HAP-1 (cell line): Measurements from ENCODE around the gene SAT2.
"Not testable (repeated sequence)": the region's sequence is repeated elsewhere in the genome, so short reads cannot be mapped to it uniquely, and the experiment has no call there.

Source experiments
- DNase-seq, 2 experiments: peaks; one replicate each; pipeline ENCODE4 v3.0.0-alpha.2; 2016 to 2020; ENCODE audit warnings: low spot score in 2 of 2
- H3K27me3 ChIP-seq: fragments of 250-450 bp; sonication (Bioruptor Pico); 2 replicates; pipeline ENCODE4 v1.5.1; 2020; ENCODE audit warnings: low read depth, mild to moderate bottlenecking, moderate library complexity
- H3K36me3 ChIP-seq: fragments of 250-450 bp; sonication (Bioruptor Pico); replicated peaks from 2 replicates; pipeline ENCODE4 v1.5.1; 2020; ENCODE audit warnings: mild to moderate bottlenecking
- H3K4me1 ChIP-seq: fragments of 250-450 bp; sonication (Bioruptor Pico); 2 replicates; pipeline ENCODE4 v1.5.1; 2020; ENCODE audit warnings: mild to moderate bottlenecking
- H3K4me3 ChIP-seq: fragments of 250-450 bp; sonication (Bioruptor Pico); 2 replicates; pipeline ENCODE4 v1.5.1; 2020; ENCODE audit warnings: mild to moderate bottlenecking, moderate library complexity
- H3K9me3 ChIP-seq: fragments of 250-450 bp; sonication (Bioruptor Pico); 2 replicates; pipeline ENCODE4 v1.5.1; 2020; ENCODE audit warnings: mild to moderate bottlenecking, moderate library complexity
- in situ Hi-C: fragments of 300-500 bp; cut with MboI; formaldehyde crosslinking; loops from 3 replicates; pipeline ENCODE4 v1.14.3; 2020; ENCODE audit warnings: low sequenced_read_pairs, inconsistent platforms, mixed read lengths

SAT2 gene

GRCh38 chr17:7650509-7651096 lies 23.0 kb upstream of the SAT2 start, which contains the start of gene ATP1B2:
Gene ATP1B2, plus strand, starts transcription at chr17:7650926. Its CDS starts 593 bp downstream, at chr17:7651519.
- Histone ChIP-seq H3K36me3 (no peaks in the 10 kb centered on the region), H3K4me1 (peaks cover 6% of the 10 kb centered on the region), H3K9me3 (no peaks in the 10 kb centered on the region), H3K4me3 (peak within 1 kb of the TSS; percentile 36), H3K27me3 (peaks cover 12% of the 10 kb centered on the region)
- DNase-seq = peak; percentile 84 to 95
- in situ Hi-C loops = no loop called here

- H3K36me3 ChIP-seq = no peaks in the 10 kb centered on the region
- DNase-seq = no peak
- peaks cover 8% of the 10 kb centered on the region for H3K27me3 ChIP-seq
- no peak overlapping the region for H3K4me3 ChIP-seq
- in situ Hi-C loops = no loop called here
- H3K4me1 ChIP-seq = peaks cover 6% of the 10 kb centered on the region
- H3K9me3 ChIP-seq = no peaks in the 10 kb centered on the region
These were observed 19.4 kb upstream of the SAT2 start for GRCh38 chr17:7647018-7647417.

- DNase-seq = no peak
- Histone ChIP-seq H3K4me3 (no peak overlapping the region), H3K36me3 (no peaks in the 10 kb centered on the region), H3K4me1 (peaks cover 6% of the 10 kb centered on the region), H3K27me3 (peaks cover 4% of the 10 kb centered on the region), H3K9me3 (no peaks in the 10 kb centered on the region)
- in situ Hi-C loops = no loop called here
These were observed 18.8 kb upstream of the SAT2 start for GRCh38 chr17:7646457-7646856.

- Histone ChIP-seq H3K9me3 (no peaks in the 10 kb centered on the region), H3K4me1 (no peaks in the 10 kb centered on the region), H3K27me3 (no peaks in the 10 kb centered on the region), H3K4me3 (no peak overlapping the region), H3K36me3 (no peaks in the 10 kb centered on the region)
- in situ Hi-C loops = no loop called here
- no peak for DNase-seq
These were observed 17.2 kb upstream of the SAT2 start for GRCh38 chr17:7644775-7645174.

- in situ Hi-C loops, DNase-seq, H3K9me3 ChIP-seq, H3K27me3 ChIP-seq, H3K4me3 ChIP-seq, H3K36me3 ChIP-seq, H3K4me1 ChIP-seq: not testable (repeated sequence)
These were observed 14.0 kb upstream of the SAT2 start for GRCh38 chr17:7641635-7642034.

- in situ Hi-C loops = no loop called here
- no peak for DNase-seq
- no peaks in the 10 kb centered on the region for H3K9me3 ChIP-seq
- no peaks in the 10 kb centered on the region for H3K27me3 ChIP-seq
- no peaks in the 10 kb centered on the region for H3K36me3 ChIP-seq
- H3K4me1 ChIP-seq = no peaks in the 10 kb centered on the region
- no peak overlapping the region for H3K4me3 ChIP-seq
These were observed 13.2 kb upstream of the SAT2 start for GRCh38 chr17:7640783-7641182.

- Histone ChIP-seq H3K4me1 (peaks cover 4% of the 10 kb centered on the region; the same call in 1 of the 2 replicates), H3K27me3 (no peaks in the 10 kb centered on the region), H3K9me3 (no peaks in the 10 kb centered on the region), H3K36me3 (no peaks in the 10 kb centered on the region), H3K4me3 (no peak overlapping the region)
- in situ Hi-C loops = no loop called here
- DNase-seq = no peak
These were observed 8.5 kb upstream of the SAT2 start for GRCh38 chr17:7636163-7636562.

GRCh38 chr17:7634384-7634783 lies 6.8 kb upstream of the SAT2 start:
- Histone ChIP-seq H3K9me3 (no peaks in the 10 kb centered on the region), H3K4me1 (peaks cover 4% of the 10 kb centered on the region; the same call in 1 of the 2 replicates), H3K36me3 (no peaks in the 10 kb centered on the region), H3K4me3 (no peak overlapping the region), H3K27me3 (no peaks in the 10 kb centered on the region)
- peak; percentile 59 to 91 for DNase-seq
- in situ Hi-C loops = no loop called here

- Histone ChIP-seq H3K4me1 (peaks cover 4% of the 10 kb centered on the region), H3K27me3 (no peaks in the 10 kb centered on the region), H3K36me3 (no peaks in the 10 kb centered on the region), H3K9me3 (no peaks in the 10 kb centered on the region), H3K4me3 (no peak overlapping the region)
- in situ Hi-C loops = no loop called here
- DNase-seq = no peak
These were observed 5.5 kb upstream of the SAT2 start for GRCh38 chr17:7633093-7633492.

GRCh38 chr17:7632492-7632894 lies 4.9 kb upstream of the SAT2 start:
- no peaks in the 10 kb centered on the region for H3K27me3 ChIP-seq
- in situ Hi-C loops = no loop called here
- H3K4me1 ChIP-seq = peaks cover 4% of the 10 kb centered on the region
- no peaks in the 10 kb centered on the region for H3K36me3 ChIP-seq
- no peak overlapping the region for H3K4me3 ChIP-seq
- peak; percentile 49 to 59 for DNase-seq
- no peaks in the 10 kb centered on the region for H3K9me3 ChIP-seq

GRCh38 chr17:7631398-7632380 lies 4.1 kb upstream of the SAT2 start:
- in situ Hi-C loops = no loop called here
- Histone ChIP-seq H3K4me3 (no peak overlapping the region), H3K27me3 (no peaks in the 10 kb centered on the region), H3K4me1 (peaks cover 6% of the 10 kb centered on the region), H3K36me3 (no peaks in the 10 kb centered on the region; the same call in 1 of the 2 replicates), H3K9me3 (no peaks in the 10 kb centered on the region)
- DNase-seq = no peak

GRCh38 chr17:7629939-7630571 lies 2.4 kb upstream of the SAT2 start, which contains the start of gene SHBG:
Gene SHBG, plus strand, starts transcription at chr17:7630135. Its CDS starts 38 bp downstream, at chr17:7630173.
- Histone ChIP-seq H3K4me3 (no peak within 1 kb of the TSS), H3K4me1 (peaks cover 8% of the 10 kb centered on the region), H3K27me3 (no peaks in the 10 kb centered on the region), H3K9me3 (no peaks in the 10 kb centered on the region), H3K36me3 (peaks cover 4% of the 10 kb centered on the region; the same call in 1 of the 2 replicates)
- DNase-seq = no peak
- in situ Hi-C loops = no loop called here

GRCh38 chr17:7626956-7627249 lies 718 bp downstream of the SAT2 start:
- H3K4me1 ChIP-seq = peaks cover 4% of the 10 kb centered on the region; the same call in 1 of the 2 replicates
- peaks cover 4% of the 10 kb centered on the region; the same call in 1 of the 2 replicates for H3K36me3 ChIP-seq
- peak overlapping the region; percentile 73 for H3K4me3 ChIP-seq
- in situ Hi-C loops = no loop called here
- no peaks in the 10 kb centered on the region for H3K27me3 ChIP-seq
- no peaks in the 10 kb centered on the region for H3K9me3 ChIP-seq
- peak in 1 of 2 experiments; percentile 19 for DNase-seq

- peak overlapping the region; percentile 73 for H3K4me3 ChIP-seq
These were observed 1.3 kb downstream of the SAT2 start for GRCh38 chr17:7626307-7626706.

More at GRCh38 chr17:7626307-7626706, 1.3 kb downstream of the SAT2 start:
- H3K36me3 ChIP-seq = peaks cover 4% of the 10 kb centered on the region; the same call in 1 of the 2 replicates
- H3K9me3 ChIP-seq = no peaks in the 10 kb centered on the region
- H3K4me1 ChIP-seq = peaks cover 4% of the 10 kb centered on the region; the same call in 1 of the 2 replicates
- no peak for DNase-seq
- in situ Hi-C loops = no loop called here
- H3K27me3 ChIP-seq = no peaks in the 10 kb centered on the region
